RWPE1 (cell line): ENCODE measurements around the gene PRR12.

ENCODE experiments used
- CTCF ChIA-PET: fragments of 350-600 bp; sonication (Branson Sonifier 250); formaldehyde crosslinking; extraction: SDS; loops from one replicate; lab custom pipeline; 2021; lab: Yijun Ruan, JAX
- POLR2A ChIA-PET: fragments of 400-600 bp; formaldehyde crosslinking; extraction: SDS; loops from one replicate; lab custom pipeline; 2020; ENCODE audit warnings: antibody characterized with exemption; ENCODE audit not compliant: low non-redundant PET; lab: Yijun Ruan, JAX
- DNase-seq: peaks from one replicate; pipeline ENCODE4 v3.0.0; 2012; ENCODE audit warnings: low spot score
- H3K27ac ChIP-seq: fragments of 450-650 bp; 2 replicates; pipeline ENCODE4 v1.5.1; 2017
- TF ChIP-seq, protein P1 (sequence below): fragments of 450-650 bp; conservative IDR thresholded peaks from 2 replicates; pipeline ENCODE4 v1.5.1; 2017; ENCODE audit warnings: low read depth, mild to moderate bottlenecking

The PRR12 gene

DNA sequence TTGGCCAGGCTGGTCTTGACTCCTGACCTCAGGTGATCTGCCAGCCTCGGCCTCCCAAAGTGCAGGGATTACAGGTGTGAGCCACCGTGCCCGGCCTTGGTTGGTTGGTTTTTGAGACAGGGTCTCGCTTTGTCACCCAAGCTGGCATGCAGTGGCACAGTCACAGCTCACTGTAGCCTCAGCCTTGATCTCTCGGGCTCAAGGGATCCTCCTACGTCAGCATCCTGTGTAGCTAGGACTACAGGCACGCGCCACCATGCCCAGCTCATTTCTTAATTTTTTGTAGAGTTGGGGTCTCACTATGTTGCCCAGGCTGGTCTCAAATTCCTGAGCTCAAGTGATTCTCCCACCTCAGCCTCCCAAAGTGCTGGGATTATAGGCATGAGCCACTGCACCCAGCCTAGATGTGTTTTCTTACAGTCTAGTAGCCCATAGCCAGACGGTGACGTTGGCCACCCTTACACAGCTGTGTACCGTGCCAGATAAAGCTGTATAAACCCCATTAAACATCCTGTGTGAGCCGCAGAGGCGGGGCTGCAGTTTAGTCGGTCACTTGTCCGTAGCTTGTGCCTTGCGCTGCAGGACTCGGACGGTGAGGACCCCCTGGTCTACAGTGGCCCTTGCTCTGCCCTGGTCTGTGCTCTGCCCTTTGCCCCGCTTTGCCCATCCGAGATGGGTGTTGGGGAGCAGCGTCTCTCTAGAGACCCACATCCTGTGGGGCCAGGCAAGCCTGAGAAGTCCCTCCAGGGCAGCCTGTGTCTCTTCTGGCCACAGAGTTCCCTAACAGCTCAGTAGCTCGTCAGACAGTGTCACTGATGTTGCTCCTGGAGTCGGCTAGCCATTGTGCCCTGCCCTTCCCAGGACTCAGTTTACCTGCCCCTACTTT, 64.8 kb downstream of the PRR12 start:
- DNase-seq, result no peak
- TF ChIP-seq, protein P1, sequence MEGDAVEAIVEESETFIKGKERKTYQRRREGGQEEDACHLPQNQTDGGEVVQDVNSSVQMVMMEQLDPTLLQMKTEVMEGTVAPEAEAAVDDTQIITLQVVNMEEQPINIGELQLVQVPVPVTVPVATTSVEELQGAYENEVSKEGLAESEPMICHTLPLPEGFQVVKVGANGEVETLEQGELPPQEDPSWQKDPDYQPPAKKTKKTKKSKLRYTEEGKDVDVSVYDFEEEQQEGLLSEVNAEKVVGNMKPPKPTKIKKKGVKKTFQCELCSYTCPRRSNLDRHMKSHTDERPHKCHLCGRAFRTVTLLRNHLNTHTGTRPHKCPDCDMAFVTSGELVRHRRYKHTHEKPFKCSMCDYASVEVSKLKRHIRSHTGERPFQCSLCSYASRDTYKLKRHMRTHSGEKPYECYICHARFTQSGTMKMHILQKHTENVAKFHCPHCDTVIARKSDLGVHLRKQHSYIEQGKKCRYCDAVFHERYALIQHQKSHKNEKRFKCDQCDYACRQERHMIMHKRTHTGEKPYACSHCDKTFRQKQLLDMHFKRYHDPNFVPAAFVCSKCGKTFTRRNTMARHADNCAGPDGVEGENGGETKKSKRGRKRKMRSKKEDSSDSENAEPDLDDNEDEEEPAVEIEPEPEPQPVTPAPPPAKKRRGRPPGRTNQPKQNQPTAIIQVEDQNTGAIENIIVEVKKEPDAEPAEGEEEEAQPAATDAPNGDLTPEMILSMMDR, result no peak
- peak overlapping the region; percentile 38 for H3K27ac ChIP-seq
- POLR2A ChIA-PET, result interaction anchor here (0.6 to 0.8 kb wide), 2 partner anchors 9 to 25 kb away, joined by 3 to 7 read pairs; no protein-coding TSS in a partner anchor
- CTCF ChIA-PET, result no interaction called here

DNA sequence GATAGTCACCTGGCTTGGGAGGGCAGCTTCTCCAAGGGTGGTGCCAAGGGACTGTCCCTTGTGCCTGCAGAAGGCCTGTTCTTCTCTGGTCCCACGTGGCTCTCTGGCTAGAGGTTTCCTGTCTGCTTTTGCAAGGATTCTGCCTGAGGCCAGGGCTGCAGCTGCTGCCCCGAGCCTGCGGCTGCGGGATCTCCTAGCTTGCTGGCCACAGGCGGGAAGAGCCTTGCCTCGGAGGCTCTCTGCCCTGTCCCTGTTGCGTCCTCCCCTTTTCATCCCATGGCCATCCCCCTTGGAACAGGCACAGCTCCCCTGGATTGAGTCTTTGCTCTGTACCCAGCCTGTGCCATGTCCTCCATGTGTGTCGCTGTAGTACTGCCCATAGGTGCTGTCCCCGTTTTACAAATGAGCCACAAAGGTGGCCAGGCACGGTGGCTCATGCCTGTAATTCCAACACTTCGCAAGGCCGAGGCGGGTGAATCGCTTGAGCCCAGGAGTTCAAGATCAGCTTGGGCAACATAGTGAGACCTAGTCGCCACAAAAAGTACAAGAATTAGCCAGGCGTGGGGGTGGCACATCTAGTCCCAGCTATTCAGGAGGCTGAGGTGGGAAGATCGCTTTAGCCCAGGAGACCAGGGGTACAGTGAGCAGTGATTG, 65.6 kb downstream of the PRR12 start:
- TF ChIP-seq, protein P1, result no peak
- ChIA-PET POLR2A (no interaction called here), CTCF (interaction anchor here (0.6 to 1.1 kb wide), 2 partner anchors 16 to 19 kb away, joined by 4 read pairs; no protein-coding TSS in a partner anchor)
- peak overlapping the region; percentile 38 for H3K27ac ChIP-seq
- no peak for DNase-seq

DNA sequence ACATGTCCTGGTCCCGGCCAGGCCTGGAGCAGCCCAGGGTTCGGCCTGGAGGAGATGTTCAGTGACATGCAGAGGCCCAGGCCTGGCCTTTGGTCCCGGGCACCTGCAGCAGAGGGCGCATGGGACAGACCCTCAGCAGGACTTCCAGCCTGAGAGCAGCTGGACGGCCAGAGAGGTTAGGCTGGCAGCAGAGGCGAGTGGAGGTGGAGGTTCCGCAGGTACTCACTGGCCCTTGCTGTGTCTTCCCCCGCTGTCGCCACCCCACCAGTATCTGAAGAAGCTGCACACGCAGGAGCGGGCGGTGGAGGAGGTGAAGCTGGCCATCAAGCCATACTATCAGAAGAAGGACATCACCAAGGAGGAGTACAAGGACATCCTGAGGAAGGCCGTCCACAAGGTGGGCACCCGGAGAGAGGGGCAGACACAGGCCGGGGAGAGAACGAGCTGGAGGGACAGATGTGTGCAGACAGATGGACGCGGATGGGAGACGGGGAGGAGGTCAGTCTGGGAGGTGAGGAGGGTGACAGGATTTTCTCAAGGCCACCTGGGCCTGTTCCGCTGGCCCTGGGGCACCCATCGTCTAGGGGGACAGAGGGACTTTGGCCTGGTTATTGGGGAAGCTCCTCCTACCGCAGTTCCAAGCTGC, 66.6 kb downstream of the PRR12 start:
- ChIA-PET CTCF (interaction anchor here (1.1 kb wide), 1 partner anchor 18 kb away, joined by 4 read pairs; no protein-coding TSS in a partner anchor), POLR2A (no interaction called here)
- no peak for DNase-seq
- peak overlapping the region; percentile 38 for H3K27ac ChIP-seq
- TF ChIP-seq, protein P1, result no peak

DNA sequence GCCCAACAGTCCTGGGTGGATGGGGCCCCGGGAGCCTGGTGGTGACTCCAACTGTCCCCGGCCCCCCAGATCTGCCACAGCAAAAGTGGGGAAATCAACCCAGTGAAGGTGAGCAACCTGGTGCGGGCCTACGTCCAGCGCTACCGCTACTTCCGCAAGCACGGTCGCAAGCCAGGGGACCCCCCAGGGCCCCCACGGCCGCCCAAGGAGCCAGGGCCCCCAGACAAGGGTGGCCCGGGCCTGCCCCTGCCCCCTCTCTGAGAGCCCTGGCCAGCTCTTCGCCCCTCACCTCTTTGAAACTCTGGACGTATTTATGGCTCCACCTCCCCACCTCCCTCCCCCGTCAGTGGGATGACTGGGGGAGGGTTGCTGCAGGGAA, 67.1 kb downstream of the PRR12 start:
- peak overlapping the region; percentile 38; the same call in 1 of the 2 replicates for H3K27ac ChIP-seq
- CTCF ChIA-PET, result no interaction called here
- POLR2A ChIA-PET, result no interaction called here
- TF ChIP-seq, protein P1, result no peak
- no peak for DNase-seq

DNA sequence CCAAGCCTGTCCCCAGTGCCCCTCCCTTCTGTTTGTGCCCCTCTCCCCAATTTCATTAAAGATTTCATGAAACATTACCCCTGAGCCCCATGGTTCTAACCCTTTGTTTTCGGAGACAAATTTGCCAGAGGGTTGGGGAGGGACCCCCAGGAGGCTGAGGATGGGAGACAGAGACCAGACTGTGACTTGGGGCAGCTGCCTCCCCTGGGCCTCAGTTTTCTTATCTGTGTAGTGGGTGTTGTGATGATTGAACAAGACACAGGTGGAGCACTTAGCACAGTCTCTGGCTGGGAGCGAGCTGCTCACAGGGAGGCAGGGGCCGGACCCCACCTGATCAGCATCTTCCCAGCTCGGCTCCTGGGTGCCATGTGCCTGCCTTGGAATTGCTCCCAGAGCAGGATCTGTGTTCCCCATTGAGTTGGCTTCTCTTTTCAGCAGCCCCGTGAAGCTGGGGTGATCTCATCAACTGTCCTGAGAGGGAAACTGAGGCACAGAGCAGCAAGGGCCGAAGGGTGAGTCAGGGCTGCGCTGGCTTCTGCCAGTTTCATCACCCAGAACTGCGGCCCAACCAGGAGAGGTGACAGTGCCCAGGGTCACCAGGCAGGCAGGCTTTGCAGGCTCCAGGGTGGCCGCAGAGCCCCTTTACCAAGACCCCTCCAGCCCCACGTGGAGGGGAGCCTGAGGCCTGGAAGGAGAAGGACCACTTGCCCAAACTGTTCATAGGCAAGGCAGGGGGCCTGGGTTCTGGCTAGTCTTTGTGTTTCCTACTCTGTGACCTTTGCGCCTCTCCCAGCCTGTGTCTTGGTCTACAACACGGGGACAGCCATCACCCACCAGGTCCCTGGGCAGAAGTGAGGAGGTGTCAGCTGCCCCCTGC, 67.8 kb downstream of the PRR12 start:
- peak overlapping the region; percentile 97 for H3K27ac ChIP-seq
- DNase-seq, result no peak
- TF ChIP-seq, protein P1, result no peak
- CTCF ChIA-PET, result interaction anchor here (0.6 kb wide), 1 partner anchor 14 kb away, joined by 3 read pairs; no protein-coding TSS in a partner anchor
- POLR2A ChIA-PET, result no interaction called here
